Measurements from ENCODE around the gene TTC32. TPM values are rescaled to one million over a fixed set of nuclear protein-coding genes. Genes with fewer than 3 reads are reported as not detected.
"Not testable (repeated sequence)": the region's sequence is repeated elsewhere in the genome, so short reads cannot be mapped to it uniquely, and the experiment has no call there.

The TTC32 gene
- total RNA-seq, 2 donors from 2014 or later, result 7.4 to 9.4 TPM

DNA sequence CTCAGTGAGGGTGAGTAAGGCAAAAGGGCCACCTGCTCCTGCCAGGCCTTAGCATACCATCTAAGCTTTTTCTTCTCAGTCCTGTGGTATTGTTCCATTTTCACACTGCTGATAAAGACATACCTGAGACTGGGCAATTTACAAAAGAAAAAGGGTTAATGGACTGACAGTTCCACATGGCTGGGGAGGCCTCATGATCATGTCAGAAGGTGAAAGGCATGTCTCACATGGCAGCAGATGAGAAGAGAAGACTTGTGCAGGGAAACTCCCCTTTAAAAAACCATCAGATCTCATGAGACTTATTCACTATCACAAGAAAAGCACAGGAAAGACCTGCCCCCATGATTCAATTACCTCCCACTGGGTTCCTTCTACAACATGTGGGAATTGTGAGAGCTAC is 21.6 kb downstream of the TTC32 start:
- intact Hi-C loops (cut with DNase I); DNase-seq (ENCODE audit: low spot score): not testable (repeated sequence)

DNA sequence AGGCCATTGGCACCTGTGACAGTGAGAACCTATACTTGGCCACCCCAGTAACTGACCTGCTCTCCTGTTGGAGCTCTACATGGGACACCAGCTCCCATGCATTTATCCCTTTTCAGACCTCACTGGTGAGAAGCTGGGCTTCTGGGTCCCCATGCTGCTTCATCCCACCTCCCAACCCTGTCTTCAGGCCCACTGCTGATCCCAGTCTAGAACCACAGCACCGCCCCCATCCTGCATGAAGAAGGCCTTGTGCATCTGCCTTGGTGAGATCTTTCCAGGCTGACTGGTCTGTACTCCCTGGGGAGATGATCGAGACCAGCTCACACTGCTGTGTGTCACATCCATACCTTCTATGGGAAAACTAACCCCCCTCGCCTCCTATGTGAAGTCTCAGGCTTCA is 22.7 kb downstream of the TTC32 start:
- intact Hi-C loops (cut with DNase I), result no loop called here
- no peak for DNase-seq (ENCODE audit: low spot score)

DNA sequence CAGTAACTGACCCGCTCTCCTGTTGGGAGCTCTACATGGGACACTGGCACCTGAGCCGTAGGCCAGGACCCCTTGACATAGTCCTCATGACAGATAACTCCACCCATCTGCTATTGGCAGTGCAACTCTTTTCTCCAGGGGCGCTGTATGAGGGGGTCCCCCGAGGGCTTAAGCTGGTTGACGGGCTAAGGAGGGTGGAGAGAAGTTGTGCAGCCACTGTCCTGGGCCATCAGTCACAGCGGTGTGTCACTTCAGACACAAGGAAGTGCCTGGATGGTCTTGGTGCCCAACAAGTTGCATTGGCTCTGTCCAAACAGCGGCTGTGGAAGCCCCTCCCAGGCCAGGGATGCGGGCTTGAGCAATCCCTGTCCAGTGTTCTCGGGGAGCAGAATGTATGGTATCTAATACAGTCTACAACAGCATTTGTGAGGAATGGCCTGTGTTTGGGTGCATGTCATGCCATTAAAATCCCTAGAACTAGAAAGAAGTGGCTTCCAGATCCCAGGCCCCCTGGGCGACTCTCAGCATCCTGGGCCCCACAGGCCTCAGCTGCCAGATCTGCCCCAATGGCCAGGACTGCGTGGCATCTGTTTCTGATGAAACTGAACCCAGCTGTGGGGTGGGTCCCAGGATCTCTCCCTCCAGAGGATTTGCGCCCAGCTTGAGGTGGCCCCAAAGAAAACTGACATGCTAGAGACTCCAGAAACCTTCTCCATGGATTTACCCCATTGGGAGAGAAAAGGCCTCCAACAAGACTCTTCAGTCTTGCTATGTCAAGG is 23.3 kb downstream of the TTC32 start:
- DNase-seq (ENCODE audit: low spot score), result peak; percentile 72
- intact Hi-C loops (cut with DNase I), result no loop called here

DNA sequence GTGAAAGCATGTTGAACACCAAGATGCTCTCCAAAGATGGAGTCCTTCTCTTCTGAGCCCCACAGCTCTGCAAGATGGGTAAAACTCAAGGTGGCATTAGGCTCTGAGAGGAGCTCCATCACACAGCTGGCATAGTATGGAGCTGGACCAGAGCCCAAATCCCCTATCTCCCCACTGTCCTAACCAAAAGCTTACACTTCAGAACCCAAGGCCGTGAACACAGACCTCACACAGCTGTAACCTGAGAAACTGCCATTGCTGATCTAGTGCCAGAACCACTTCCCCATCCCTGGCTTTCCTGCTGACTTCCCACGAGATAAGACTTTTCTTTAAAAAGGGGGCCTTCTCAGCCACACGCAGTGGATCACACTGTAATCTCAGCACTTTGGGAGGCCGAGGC is 25.0 kb downstream of the TTC32 start:
- DNase-seq (ENCODE audit: low spot score), result no peak
- intact Hi-C loops (cut with DNase I), result no loop called here

DNA sequence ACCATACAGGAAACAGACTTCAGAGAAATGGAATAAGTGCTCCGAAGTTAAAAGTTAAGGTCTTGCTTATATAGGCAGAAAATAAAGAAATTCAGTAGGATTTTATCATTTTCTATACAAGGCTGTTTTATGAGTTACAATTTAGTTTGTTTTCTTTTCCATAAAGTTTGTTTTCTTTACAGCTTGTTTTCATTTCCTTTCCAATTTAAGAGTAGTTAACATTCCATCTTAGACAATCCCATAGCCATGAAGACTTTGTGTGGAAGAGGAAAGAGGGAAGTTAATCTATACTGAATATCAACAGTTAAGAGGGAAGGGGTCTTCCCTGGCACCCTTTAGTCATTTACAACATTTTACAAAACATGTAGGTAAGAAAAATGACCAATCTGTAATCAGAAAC is 26.5 kb downstream of the TTC32 start:
- no peak for DNase-seq (ENCODE audit: low spot score)
- intact Hi-C loops (cut with DNase I), result no loop called here

DNA sequence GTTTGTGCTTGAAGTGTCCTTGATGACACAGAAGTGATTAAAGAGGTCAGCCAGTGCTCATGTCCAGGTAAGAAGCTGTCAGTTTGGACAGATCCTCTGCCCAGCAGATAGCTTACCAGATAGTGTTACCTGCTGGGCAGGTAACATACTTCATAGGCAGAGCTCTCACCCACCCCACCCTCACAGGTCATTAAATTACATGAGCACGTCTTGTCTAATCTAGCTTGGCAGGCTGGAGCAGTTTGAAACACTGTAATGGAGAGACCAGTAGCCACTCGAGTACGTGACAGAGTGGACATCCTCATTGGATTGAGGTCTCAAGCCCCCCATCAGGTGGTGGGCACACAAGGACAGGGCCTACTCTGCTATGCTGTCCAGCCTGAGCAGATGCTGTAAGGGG is 27.1 kb downstream of the TTC32 start:
- no peak for DNase-seq (ENCODE audit: low spot score)
- intact Hi-C loops (cut with DNase I), result no loop called here

DNA sequence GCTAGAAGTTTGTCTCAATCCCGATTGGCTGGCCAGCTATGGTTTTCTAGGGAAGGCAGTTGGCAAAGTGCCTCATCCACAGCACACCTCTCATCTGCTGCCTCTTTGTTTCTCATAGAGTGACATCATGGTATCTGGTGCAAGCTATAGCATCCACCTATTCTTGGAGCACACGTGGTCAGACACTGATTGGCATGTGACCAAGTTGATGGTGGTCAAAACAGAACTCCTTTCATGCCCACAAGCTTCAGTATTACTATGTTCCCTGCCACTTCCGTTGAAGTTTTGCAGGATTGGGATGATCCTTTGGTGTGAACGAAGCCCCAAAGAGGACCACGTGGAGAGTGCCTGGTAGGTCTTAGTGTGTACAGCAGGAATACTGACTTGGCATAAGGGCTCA is 28.8 kb downstream of the TTC32 start:
- intact Hi-C loops (cut with DNase I), result no loop called here
- no peak for DNase-seq (ENCODE audit: low spot score)

DNA sequence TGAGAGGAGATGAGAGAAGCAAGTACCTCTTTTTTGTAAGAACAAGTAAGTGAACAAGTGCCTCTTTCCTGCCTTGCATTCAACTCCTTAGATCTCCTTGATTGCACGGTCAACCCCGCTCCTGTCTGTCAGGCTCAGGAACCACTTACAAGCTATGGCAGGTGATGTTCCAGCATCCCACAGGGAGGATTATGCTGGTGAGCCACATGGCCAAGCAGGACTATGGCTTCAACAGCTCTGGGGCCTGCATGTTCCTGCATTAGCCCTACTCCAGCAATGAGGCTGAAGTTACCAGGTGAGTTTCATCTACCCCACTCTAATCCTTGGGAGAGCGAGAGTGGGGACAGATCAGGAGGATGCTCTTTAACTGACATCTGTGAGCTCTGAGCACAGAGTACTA is 29.5 kb downstream of the TTC32 start:
- peak; percentile 62 for DNase-seq (ENCODE audit: low spot score)
- intact Hi-C loops (cut with DNase I), result no loop called here

DNA sequence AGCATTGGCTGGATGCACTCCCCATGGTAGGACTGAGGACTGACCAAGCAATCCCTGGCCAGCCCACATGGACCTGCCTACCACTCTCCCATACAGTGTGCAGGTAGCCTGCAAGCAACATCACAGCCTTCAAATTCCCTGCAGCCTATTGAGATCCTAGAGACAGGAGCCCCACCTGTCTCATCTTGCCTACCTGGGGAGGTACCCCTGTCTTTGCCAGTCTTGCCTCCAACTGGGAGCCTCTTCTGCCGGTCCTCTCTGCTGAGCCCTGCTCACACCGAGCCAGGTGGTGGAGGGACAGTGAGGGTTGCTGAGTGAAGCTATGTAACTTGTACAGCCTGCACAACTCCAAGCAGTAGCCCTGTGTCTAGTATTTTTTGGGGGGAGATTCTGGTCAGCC is 29.9 kb downstream of the TTC32 start:
- no peak for DNase-seq (ENCODE audit: low spot score)
- intact Hi-C loops (cut with DNase I), result no loop called here

DNA sequence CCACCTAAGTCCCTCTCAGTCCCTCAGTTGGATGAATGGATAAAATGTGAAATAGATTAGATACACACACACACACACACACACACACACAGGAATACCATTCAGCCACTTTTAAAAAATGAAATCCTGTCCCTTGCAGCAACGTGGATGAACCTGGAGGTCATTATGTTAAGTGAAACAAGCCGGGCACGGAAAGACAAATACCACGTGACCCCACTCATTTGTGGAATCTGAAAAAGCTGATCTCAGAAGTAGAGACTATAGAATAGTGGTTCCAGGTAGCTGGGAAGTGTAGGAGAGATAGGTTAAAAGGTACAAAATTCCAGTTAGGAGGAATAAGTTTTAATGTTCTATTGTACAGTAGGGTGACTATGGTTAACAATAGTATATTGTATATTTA is 31.0 kb downstream of the TTC32 start:
- no peak for DNase-seq (ENCODE audit: low spot score)
- intact Hi-C loops (cut with DNase I), result no loop called here

DNA sequence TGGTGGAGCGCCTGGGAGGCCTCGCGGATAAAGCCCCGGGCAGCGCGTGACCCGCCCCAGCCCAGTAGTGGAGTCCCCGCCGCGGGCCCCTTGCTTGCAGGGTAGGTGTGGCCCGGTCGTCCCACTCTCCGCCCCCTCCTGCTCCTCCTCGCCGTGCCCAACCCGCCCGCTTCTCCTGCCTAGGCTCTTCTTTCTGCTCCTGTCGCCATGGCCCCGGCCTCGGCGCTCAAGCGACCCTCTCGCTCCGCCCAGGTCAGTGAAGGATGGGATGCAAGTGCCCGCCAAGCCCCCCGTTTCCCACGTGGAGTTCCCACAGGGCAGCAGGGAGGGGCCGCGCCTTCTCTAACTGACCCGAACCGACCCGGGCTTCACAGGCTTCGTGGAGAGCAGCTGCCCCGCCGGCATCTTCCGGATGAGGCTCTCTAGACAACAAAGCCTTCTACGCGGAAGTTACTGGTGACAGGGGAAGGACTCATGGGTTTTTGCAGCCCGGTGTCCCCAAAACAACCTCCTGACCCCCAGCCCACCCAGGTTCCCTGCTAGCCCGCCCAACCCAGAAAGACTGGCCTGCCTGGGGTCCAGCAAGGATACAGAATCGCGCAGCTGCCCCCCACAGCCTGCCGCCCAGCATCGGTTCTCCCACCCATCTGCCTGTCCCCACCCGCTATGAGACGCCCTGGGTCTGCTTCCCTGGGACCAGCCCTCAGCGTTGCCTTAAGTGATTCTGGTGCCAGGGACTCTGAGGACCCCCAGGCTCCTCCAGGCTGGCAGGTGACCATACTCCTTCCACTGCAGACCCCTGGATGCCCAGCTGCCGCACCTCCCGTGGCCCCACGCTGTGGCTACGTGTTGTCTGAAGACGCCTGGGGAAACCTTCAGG is 32.8 kb downstream of the TTC32 start:
- intact Hi-C loops (cut with DNase I), result loop anchor here (10.0 kb wide), 4 partner anchors 504 to 1484 kb away; no protein-coding TSS in a partner anchor
- DNase-seq (ENCODE audit: low spot score), result peak; percentile 85

DNA sequence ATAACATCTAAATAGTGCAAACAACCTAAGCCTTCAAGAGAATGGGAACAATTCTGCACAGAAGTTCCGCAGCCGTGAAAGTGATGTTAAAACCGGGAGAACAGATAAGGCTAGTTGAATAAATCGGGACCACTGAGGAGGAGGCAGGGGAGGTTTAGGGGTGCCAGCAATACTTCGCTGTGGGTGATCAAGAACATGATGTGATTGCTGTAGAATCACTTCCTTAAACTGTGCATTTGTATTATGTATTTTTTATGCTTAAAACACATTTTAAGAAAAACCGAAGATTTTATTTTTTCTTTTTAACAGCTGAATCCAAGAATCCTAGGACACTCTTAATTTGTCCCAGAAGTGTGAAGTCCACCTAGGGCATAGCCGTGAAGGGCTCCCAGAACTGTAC is 33.6 kb downstream of the TTC32 start:
- intact Hi-C loops (cut with DNase I), result loop anchor here (10.0 kb wide), 4 partner anchors 503 to 1483 kb away; no protein-coding TSS in a partner anchor
- DNase-seq (ENCODE audit: low spot score), result no peak

DNA sequence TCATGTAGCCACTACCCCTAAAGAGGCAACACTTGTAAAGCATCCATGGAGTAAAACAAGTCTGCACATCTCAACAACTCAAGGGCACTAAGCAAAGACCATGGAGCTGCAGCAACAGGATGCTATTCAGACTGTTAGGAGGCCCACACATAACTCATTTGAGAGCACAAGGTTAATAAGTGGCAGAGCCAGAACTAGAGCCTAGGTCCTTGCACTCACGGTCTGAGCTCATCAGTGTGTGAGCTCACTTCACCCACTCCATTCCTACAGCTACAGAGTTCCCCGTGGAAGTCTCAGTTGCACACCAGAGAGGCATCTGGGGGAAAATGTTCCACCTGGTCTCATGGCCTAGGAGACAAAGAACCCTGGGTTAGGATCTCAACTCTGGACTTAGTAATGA is 35.0 kb downstream of the TTC32 start:
- intact Hi-C loops (cut with DNase I), result loop anchor here (10.0 kb wide), 4 partner anchors 502 to 1482 kb away; no protein-coding TSS in a partner anchor
- DNase-seq (ENCODE audit: low spot score), result no peak

DNA sequence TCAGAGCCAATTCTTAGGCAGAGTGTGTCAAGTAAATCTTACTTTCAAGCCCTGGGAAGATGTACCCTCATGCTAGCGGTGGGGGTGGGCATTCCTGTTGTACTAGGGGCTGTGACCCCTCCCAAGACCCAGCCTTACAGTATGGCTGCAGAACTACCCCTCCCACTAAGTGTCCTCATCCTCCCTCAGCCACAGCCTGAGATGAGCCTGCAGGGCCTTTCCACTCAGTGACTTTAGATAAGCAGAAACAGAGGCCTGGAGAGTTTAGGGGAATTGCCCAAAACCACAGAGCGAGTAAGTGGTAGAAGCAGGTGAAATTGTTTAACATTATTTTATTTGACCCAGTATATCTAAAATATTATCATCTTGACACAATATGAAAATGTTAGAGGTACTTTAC is 36.6 kb downstream of the TTC32 start:
- no peak for DNase-seq (ENCODE audit: low spot score)
- intact Hi-C loops (cut with DNase I), result loop anchor here (10.0 kb wide), 4 partner anchors 500 to 1480 kb away; no protein-coding TSS in a partner anchor

DNA sequence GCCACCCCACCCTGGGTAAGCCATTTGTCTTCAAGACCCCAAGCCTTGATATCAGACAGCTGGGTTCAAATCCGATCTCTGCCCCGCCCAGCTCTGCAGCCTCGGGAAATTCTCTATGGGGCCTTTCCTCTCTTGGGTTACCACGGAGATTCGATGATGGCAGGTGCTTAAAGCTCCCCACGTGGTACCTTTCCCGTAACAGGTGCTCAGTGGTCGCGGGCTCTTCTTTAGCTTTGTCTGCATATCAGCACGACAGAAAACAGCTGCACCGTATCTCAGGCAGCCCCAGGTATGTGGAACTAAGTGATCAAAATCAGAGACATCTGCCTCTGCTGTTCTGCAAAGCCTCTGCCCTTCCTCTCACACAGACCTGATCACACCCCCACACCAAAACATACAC is 37.4 kb downstream of the TTC32 start:
- intact Hi-C loops (cut with DNase I), result loop anchor here (10.0 kb wide), 4 partner anchors 500 to 1480 kb away; no protein-coding TSS in a partner anchor
- DNase-seq (ENCODE audit: low spot score), result no peak

DNA sequence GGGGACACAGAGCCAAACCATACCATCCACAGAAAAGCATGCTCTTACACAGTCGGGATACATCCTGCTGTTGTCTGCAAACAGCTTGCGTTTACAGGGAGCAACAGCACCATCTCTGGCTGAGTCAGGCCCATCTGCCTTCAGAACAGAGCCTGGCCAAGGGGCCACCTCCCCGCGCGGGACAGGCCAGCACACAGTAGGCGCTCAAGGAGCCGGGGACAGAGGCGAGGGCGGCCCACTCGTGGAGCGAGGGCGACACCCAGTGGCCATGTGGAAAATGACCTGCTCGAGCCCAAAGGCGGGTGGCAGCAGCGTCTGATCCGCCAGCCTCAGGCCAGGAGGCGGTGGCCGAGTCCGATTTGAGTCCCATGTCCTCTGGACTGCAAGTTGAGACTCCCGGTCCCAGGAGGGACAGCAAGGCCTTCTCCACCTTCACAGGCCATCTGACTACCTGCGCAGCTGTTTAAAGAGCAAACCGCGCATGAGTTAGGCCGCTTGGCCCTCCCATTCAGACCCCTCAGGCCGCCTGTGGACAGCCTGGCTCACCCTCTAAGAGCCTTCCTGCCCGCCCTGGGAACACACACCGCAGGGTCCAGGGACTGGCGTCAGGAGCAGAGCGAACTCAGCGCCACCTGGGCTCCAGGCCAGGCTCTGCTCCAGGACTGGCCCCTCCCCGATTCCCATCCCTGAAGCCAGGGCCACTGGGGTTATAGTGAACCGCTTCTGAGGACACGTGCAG is 38.3 kb downstream of the TTC32 start:
- intact Hi-C loops (cut with DNase I), result loop anchor here (2.0 to 10.0 kb wide), 5 partner anchors 499 to 1479 kb away; no protein-coding TSS in a partner anchor
- DNase-seq (ENCODE audit: low spot score), result peak; percentile 93

DNA sequence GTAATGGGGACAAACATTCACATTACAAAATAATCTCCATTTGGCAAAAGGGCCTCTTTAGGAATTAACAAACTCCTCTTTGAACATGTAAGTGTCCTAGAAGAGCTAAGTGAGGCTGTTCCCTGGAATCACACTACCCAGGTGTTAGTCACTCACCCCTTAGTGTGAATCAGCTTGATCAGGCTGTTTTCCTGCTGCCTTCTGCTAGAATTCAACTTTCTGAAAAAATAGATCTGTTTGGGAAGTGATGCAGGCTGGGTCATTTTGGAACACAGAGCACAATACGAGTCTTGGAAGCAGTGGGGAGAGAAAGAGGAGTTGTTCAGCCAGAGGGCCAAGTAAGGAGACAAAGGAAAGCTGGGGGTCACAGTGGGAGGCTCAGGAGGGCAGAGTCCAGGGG is 40.0 kb downstream of the TTC32 start:
- DNase-seq (ENCODE audit: low spot score), result no peak
- intact Hi-C loops (cut with DNase I), result loop anchor here (2.0 to 10.0 kb wide), 6 partner anchors 497 to 1477 kb away; no protein-coding TSS in a partner anchor

DNA sequence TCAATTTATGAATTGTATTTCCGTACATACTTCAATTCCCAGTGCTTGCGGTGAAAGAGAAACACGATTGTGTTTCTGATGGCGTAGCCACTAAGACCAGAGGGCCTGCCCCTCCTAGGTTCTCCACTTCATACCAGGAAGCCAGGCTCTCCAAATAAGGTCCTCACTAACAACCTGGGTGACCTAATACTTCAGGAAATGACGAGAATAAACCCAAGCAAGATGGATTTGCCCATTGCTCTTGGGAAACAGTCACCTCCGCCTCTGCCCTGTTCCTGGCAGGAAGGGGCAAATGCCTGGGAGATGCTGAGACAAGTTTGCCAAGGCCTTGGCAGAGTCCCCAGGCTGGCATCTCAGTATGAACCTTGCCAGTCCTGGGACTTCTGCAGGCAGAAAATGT is 41.8 kb downstream of the TTC32 start:
- intact Hi-C loops (cut with DNase I), result loop anchor here (2.0 to 10.0 kb wide), 5 partner anchors 495 to 1475 kb away; no protein-coding TSS in a partner anchor
- no peak for DNase-seq (ENCODE audit: low spot score)

DNA sequence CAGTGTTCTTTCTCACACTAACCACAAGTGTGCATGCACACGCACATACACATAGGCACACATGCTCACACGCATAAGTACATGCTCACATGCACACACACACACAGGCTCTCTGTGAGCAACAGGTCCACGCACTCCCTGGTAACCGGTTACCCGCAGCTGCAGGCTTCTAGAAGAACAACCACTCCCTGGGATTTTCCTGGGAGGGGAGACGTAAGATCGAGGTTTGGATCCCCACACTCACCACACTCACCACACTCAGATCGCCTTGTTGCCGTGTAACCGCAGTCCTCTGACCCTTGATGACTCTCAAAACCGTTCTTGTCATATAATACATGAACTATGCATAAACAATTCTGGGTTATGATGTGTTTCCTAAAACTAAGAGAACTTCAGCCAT is 42.2 kb downstream of the TTC32 start:
- intact Hi-C loops (cut with DNase I), result loop anchor here in 1 of 2 donors (5.0 kb wide), 1 partner anchor 112 kb away; no protein-coding TSS in a partner anchor
- DNase-seq (ENCODE audit: low spot score), result no peak
